Astrocyte (in vitro differentiated cells and primary cell): ENCODE measurements around the gene UBE4B. TPM values are rescaled to one million over a fixed set of nuclear protein-coding genes. Genes with fewer than 3 reads are reported as not detected.

Source experiments
- DNase-seq: peaks from one replicate; pipeline ENCODE4 v3.0.0-alpha.2; 2010; ENCODE audit warnings: low read depth
- FAIRE-seq: peaks from 2 replicates; lab custom pipeline; 2011; peaks lifted over from hg19 to GRCh38; lab: Jason Lieb, UNC
- H2AFZ ChIP-seq: 2 replicates; pipeline ENCODE4 v1.6.0; 2012; ENCODE audit warnings: low read depth, low read length, inconsistent platforms
- H3K27ac ChIP-seq: 2 replicates; pipeline ENCODE4 v1.5.1; 2011; ENCODE audit warnings: low read depth, low read length, inconsistent platforms
- H3K27me3 ChIP-seq: 2 replicates; pipeline ENCODE4 v1.6.0; 2011; ENCODE audit warnings: low read length, inconsistent platforms; ENCODE audit not compliant: insufficient read depth
- H3K36me3 ChIP-seq: 2 replicates; pipeline ENCODE4 v1.5.1; 2011; ENCODE audit warnings: low read length, inconsistent platforms; ENCODE audit not compliant: insufficient read depth
- H3K4me1 ChIP-seq: 2 replicates; pipeline ENCODE4 v1.5.1; 2011; ENCODE audit warnings: low read length, inconsistent platforms; ENCODE audit not compliant: insufficient read depth
- H3K4me2 ChIP-seq: 2 replicates; pipeline ENCODE4 v1.6.0; 2012; ENCODE audit warnings: low read length, inconsistent platforms
- H3K4me3 ChIP-seq: 2 replicates; pipeline ENCODE4 v1.5.1; 2011; ENCODE audit warnings: low read depth, mild to moderate bottlenecking, low read length, inconsistent platforms; ENCODE audit not compliant: insufficient read depth
- H3K79me2 ChIP-seq: 2 replicates; pipeline ENCODE4 v1.6.0; 2012; ENCODE audit warnings: mild to moderate bottlenecking, low read length, inconsistent platforms; ENCODE audit not compliant: insufficient read depth
- H3K9ac ChIP-seq: 2 replicates; pipeline ENCODE4 v1.6.0; 2012; ENCODE audit warnings: mild to moderate bottlenecking, low read length, inconsistent platforms
- H3K9me3 ChIP-seq: 2 replicates; pipeline ENCODE4 v1.5.1; 2012; ENCODE audit warnings: low read depth, mild to moderate bottlenecking, low read length, inconsistent platforms; ENCODE audit not compliant: insufficient read depth
- H4K20me1 ChIP-seq: 2 replicates; pipeline ENCODE4 v1.6.0; 2012; ENCODE audit warnings: low read length, inconsistent platforms; ENCODE audit not compliant: insufficient read depth
- H3K27ac Mint-ChIP-seq: one replicate; pipeline ENCODE4 v1.8.0; 2021; ENCODE audit warnings: mild to moderate bottlenecking, mixed read lengths; ENCODE audit not compliant: unreplicated experiment
- H3K27me3 Mint-ChIP-seq: one replicate; pipeline ENCODE4 v1.8.0; 2021; ENCODE audit warnings: low read depth, mixed read lengths; ENCODE audit not compliant: unreplicated experiment
- H3K36me3 Mint-ChIP-seq: one replicate; pipeline ENCODE4 v1.8.0; 2021; ENCODE audit warnings: low read depth, mixed read lengths; ENCODE audit not compliant: unreplicated experiment
- H3K4me1 Mint-ChIP-seq: one replicate; pipeline ENCODE4 v1.8.0; 2021; ENCODE audit warnings: low read depth, mixed read lengths; ENCODE audit not compliant: unreplicated experiment
- H3K4me3 Mint-ChIP-seq: one replicate; pipeline ENCODE4 v1.8.0; 2021; ENCODE audit warnings: mild to moderate bottlenecking, moderate library complexity, mixed read lengths; ENCODE audit not compliant: unreplicated experiment
- H3K9me3 Mint-ChIP-seq: one replicate; pipeline ENCODE4 v1.8.0; 2021; ENCODE audit warnings: mild to moderate bottlenecking, mixed read lengths; ENCODE audit not compliant: unreplicated experiment
- EZH2 ChIP-seq: IDR thresholded peaks from 2 replicates; pipeline ENCODE4 v1.6.1; 2012; ENCODE audit warnings: mild to moderate bottlenecking, low read length, inconsistent platforms; ENCODE audit not compliant: insufficient read depth
- total RNA-seq: library from RNA; stranded (reverse); gene quantifications from 2 replicates; pipeline ENCODE4 v1.2.1, GENCODE V29; 2021
- TF ChIP-seq, protein P1 (sequence below): IDR thresholded peaks from 2 replicates; pipeline ENCODE4 v1.5.1; 2011; ENCODE audit warnings: low read depth, mild to moderate bottlenecking, inconsistent platforms, low read length, moderate library complexity; ENCODE audit not compliant: insufficient read depth

UBE4B gene
- total RNA-seq, 1 donor from 2014 or later: 41.5 TPM

DNA sequence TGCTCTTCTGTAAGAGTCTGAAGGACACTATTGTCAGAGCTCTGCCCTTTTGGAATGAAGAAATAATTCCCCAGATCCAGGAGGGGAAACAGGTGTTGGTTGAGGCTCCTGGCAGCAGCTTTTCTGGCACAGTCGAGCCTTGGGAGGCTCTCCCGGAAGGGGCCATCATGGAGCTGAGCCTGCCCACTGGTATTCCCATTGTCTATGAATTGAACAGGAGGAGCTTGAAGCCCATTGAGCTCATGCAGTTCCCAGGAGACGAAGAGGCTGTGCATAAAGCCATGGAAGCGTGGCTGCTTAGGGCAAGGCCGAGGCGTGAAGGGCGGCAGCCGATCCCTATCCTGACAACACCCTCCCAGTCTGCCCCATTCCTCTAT lies 26.6 kb downstream of the UBE4B start:
- FAIRE-seq (no peak), DNase-seq (no peak)
- Histone ChIP-seq H3K27me3 (no peaks in the 10 kb centered on the region), H4K20me1 (peaks cover 66% of the 10 kb centered on the region), H3K9me3 (no peaks in the 10 kb centered on the region), H3K4me3 (no peak overlapping the region), H3K4me2 (no peak overlapping the region), H3K36me3 (no peaks in the 10 kb centered on the region), H3K4me1 (peaks cover 23% of the 10 kb centered on the region), H2AFZ (no peak overlapping the region), H3K27ac (no peak overlapping the region), H3K79me2 (peaks cover 72% of the 10 kb centered on the region), H3K9ac (no peak overlapping the region)
- H3K27ac Mint-ChIP-seq: no peak overlapping the region
- TF ChIP-seq, protein P1, sequence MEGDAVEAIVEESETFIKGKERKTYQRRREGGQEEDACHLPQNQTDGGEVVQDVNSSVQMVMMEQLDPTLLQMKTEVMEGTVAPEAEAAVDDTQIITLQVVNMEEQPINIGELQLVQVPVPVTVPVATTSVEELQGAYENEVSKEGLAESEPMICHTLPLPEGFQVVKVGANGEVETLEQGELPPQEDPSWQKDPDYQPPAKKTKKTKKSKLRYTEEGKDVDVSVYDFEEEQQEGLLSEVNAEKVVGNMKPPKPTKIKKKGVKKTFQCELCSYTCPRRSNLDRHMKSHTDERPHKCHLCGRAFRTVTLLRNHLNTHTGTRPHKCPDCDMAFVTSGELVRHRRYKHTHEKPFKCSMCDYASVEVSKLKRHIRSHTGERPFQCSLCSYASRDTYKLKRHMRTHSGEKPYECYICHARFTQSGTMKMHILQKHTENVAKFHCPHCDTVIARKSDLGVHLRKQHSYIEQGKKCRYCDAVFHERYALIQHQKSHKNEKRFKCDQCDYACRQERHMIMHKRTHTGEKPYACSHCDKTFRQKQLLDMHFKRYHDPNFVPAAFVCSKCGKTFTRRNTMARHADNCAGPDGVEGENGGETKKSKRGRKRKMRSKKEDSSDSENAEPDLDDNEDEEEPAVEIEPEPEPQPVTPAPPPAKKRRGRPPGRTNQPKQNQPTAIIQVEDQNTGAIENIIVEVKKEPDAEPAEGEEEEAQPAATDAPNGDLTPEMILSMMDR: no peak
- no peak for TF ChIP-seq EZH2
- no peaks in the 10 kb centered on the region for H3K27me3 Mint-ChIP-seq
- no peaks in the 10 kb centered on the region for H3K9me3 Mint-ChIP-seq
- no peak overlapping the region for H3K4me3 Mint-ChIP-seq
- peaks cover 7% of the 10 kb centered on the region for H3K36me3 Mint-ChIP-seq
- H3K4me1 Mint-ChIP-seq: peaks cover 28% of the 10 kb centered on the region

DNA sequence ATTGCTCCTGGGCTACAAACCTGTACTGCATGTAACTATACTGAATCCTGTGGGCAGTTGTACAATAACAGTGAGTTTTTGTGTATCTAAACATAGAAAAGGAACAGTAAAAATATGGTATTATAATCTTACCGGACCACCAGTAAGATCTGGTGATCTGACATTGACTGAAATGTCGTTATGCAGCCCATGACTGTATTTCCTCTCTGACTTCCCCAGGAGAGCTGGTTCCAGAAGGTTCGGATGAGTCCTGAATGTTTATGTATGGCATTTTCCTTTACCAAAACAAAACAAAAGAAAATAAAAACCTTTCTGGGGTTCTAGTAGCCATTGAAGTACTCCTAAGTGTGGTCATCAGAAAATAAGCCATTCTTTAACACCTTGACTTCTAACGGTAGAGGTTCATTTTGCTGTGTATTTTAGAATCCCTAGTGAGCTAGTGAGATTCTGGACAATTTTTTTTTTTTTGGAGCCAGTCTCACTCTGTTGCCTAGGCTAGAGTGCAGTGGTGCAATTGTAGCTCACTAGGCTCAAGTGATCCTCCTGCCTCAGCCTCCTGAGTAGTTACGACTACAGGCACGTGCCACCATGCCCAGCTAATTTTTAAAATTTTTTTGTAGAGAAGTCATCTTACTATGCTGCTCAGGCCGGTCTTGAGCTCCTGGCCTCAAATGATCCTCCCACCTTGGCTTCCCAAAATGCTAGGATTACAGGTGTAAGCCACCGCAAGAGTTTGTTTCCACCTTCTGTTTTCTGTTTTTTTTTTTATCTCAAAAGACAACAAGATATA lies 27.7 kb downstream of the UBE4B start:
- no peaks in the 10 kb centered on the region for H3K36me3 ChIP-seq
- no peaks in the 10 kb centered on the region for H3K27me3 ChIP-seq
- H3K9me3 ChIP-seq: no peaks in the 10 kb centered on the region
- no peak overlapping the region for H3K27ac ChIP-seq
- Mint-ChIP-seq H3K4me1 (peaks cover 36% of the 10 kb centered on the region), H3K9me3 (no peaks in the 10 kb centered on the region), H3K27ac (no peak overlapping the region), H3K4me3 (no peak overlapping the region), H3K27me3 (no peaks in the 10 kb centered on the region), H3K36me3 (peaks cover 7% of the 10 kb centered on the region)
- no peak overlapping the region for H3K9ac ChIP-seq
- peaks cover 29% of the 10 kb centered on the region for H3K4me1 ChIP-seq
- H3K79me2 ChIP-seq: peaks cover 73% of the 10 kb centered on the region
- peaks cover 66% of the 10 kb centered on the region for H4K20me1 ChIP-seq
- no peak for TF ChIP-seq EZH2
- TF ChIP-seq, protein P1: no peak
- DNase-seq: no peak
- H2AFZ ChIP-seq: no peak overlapping the region
- FAIRE-seq: no peak
- no peak overlapping the region for H3K4me2 ChIP-seq
- no peak overlapping the region for H3K4me3 ChIP-seq

DNA sequence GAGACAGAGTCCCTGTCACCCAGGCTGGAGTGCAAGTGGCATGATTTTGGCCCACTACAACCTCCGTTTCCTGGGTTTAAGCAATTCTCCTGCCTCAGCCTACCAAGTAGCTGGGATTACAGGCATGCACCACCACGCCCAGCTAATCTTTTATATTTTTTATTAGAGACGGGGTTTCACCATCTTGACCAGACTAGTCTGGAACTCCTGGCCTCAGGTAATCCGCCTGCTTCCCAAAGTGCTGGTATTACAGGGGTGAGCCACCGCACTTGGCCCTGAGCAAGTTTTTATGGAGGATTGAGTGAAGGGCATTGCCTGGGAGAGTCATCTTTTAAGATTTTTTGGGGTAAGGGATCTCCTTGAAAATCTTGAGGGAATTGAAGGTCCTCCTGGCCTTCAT lies 28.5 kb downstream of the UBE4B start:
- TF ChIP-seq EZH2: no peak
- TF ChIP-seq, protein P1: no peak
- Histone ChIP-seq H3K4me3 (no peak overlapping the region), H3K27me3 (no peaks in the 10 kb centered on the region), H2AFZ (no peak overlapping the region), H3K4me2 (no peak overlapping the region), H3K4me1 (peaks cover 28% of the 10 kb centered on the region), H3K9me3 (no peaks in the 10 kb centered on the region), H3K79me2 (peaks cover 78% of the 10 kb centered on the region), H3K9ac (no peak overlapping the region), H4K20me1 (peaks cover 68% of the 10 kb centered on the region), H3K27ac (no peak overlapping the region), H3K36me3 (no peaks in the 10 kb centered on the region)
- FAIRE-seq (no peak), DNase-seq (no peak)
- Mint-ChIP-seq H3K27ac (no peak overlapping the region), H3K36me3 (peaks cover 7% of the 10 kb centered on the region), H3K9me3 (no peaks in the 10 kb centered on the region), H3K27me3 (no peaks in the 10 kb centered on the region), H3K4me1 (peaks cover 32% of the 10 kb centered on the region), H3K4me3 (no peak overlapping the region)
